ENCODE results near the gene ABCA2.

The ABCA2 gene

GRCh38 chr9:137008312-137008711 is 19.7 kb downstream of the ABCA2 start:
- no peak overlapping the region for H2AFZ ChIP-seq (ENCODE audit: low read length)
- H3F3A ChIP-seq (ENCODE audit: insufficient read depth, low read length), result no peaks in the 10 kb centered on the region
- no peaks in the 10 kb centered on the region for H3K36me3 ChIP-seq (ENCODE audit: insufficient read depth, low read length)
- no peaks in the 10 kb centered on the region for H3K4me1 ChIP-seq (ENCODE audit: insufficient read depth, low read length, severe bottlenecking)
- H3K9ac ChIP-seq (ENCODE audit: low read length), result no peak overlapping the region
- no peak overlapping the region for H3K4me3 ChIP-seq (ENCODE audit: low read depth, low read length, poor library complexity, severe bottlenecking)
- no peaks in the 10 kb centered on the region for H3K9me3 ChIP-seq (ENCODE audit: low read length)
- H3K79me2 ChIP-seq (ENCODE audit: insufficient read depth, low read length), result no peaks in the 10 kb centered on the region
- H3K27me3 ChIP-seq (ENCODE audit: insufficient read depth, low read length), result peaks cover 3% of the 10 kb centered on the region; the same call in 1 of the 2 replicates
- no peak overlapping the region for H3K27ac ChIP-seq (ENCODE audit: low read depth, low read length, poor library complexity, severe bottlenecking)
- no peaks in the 10 kb centered on the region for H3K9me2 ChIP-seq (ENCODE audit: low read depth, low read length)
- no peak overlapping the region for H3K4me2 ChIP-seq (ENCODE audit: low read length)
- TF ChIP-seq CTCF (IDR thresholded peaks at IDR 0.05; ENCODE audit: low read length), result no peak
- TF ChIP-seq EZH2 (IDR thresholded peaks at IDR 0.05; ENCODE audit: borderline replicate concordance, low read length), result no peak
- no peaks in the 10 kb centered on the region for H4K20me1 ChIP-seq (ENCODE audit: insufficient read depth, low read length)

- no peak overlapping the region for H2AFZ ChIP-seq (ENCODE audit: low read length)
- H3K9me3 ChIP-seq (ENCODE audit: low read length), result no peaks in the 10 kb centered on the region
- no peaks in the 10 kb centered on the region for H4K20me1 ChIP-seq (ENCODE audit: insufficient read depth, low read length)
- H3K79me2 ChIP-seq (ENCODE audit: insufficient read depth, low read length), result no peaks in the 10 kb centered on the region
- H3K4me3 ChIP-seq (ENCODE audit: low read depth, low read length, poor library complexity, severe bottlenecking), result no peak overlapping the region
- no peak overlapping the region for H3K9ac ChIP-seq (ENCODE audit: low read length)
- no peaks in the 10 kb centered on the region for H3K4me1 ChIP-seq (ENCODE audit: insufficient read depth, low read length, severe bottlenecking)
- H3K9me2 ChIP-seq (ENCODE audit: low read depth, low read length), result no peaks in the 10 kb centered on the region
- no peak for TF ChIP-seq EZH2 (IDR thresholded peaks at IDR 0.05; ENCODE audit: borderline replicate concordance, low read length)
- TF ChIP-seq CTCF (IDR thresholded peaks at IDR 0.05; ENCODE audit: low read length), result no peak
- no peaks in the 10 kb centered on the region for H3K36me3 ChIP-seq (ENCODE audit: insufficient read depth, low read length)
- no peak overlapping the region for H3K27ac ChIP-seq (ENCODE audit: low read depth, low read length, poor library complexity, severe bottlenecking)
- H3K27me3 ChIP-seq (ENCODE audit: insufficient read depth, low read length), result peaks cover 3% of the 10 kb centered on the region; the same call in 1 of the 2 replicates
- H3K4me2 ChIP-seq (ENCODE audit: low read length), result no peak overlapping the region
- no peaks in the 10 kb centered on the region for H3F3A ChIP-seq (ENCODE audit: insufficient read depth, low read length)
These were observed 20.2 kb downstream of the ABCA2 start for GRCh38 chr9:137007816-137008270.

GRCh38 chr9:137007108-137007815 is 20.8 kb downstream of the ABCA2 start:
- Histone ChIP-seq H3K36me3 (ENCODE audit: insufficient read depth, low read length) (no peaks in the 10 kb centered on the region), H3K27ac (ENCODE audit: low read depth, low read length, poor library complexity, severe bottlenecking) (no peak overlapping the region), H3K4me2 (ENCODE audit: low read length) (no peak overlapping the region), H3K27me3 (ENCODE audit: insufficient read depth, low read length) (peaks cover under 1% of the 10 kb centered on the region; the same call in 1 of the 2 replicates), H3K9me3 (ENCODE audit: low read length) (no peaks in the 10 kb centered on the region), H2AFZ (ENCODE audit: low read length) (no peak overlapping the region), H3K4me1 (ENCODE audit: insufficient read depth, low read length, severe bottlenecking) (no peaks in the 10 kb centered on the region), H3F3A (ENCODE audit: insufficient read depth, low read length) (no peaks in the 10 kb centered on the region), H4K20me1 (ENCODE audit: insufficient read depth, low read length) (no peaks in the 10 kb centered on the region), H3K9me2 (ENCODE audit: low read depth, low read length) (no peaks in the 10 kb centered on the region), H3K4me3 (ENCODE audit: low read depth, low read length, poor library complexity, severe bottlenecking) (no peak overlapping the region), H3K79me2 (ENCODE audit: insufficient read depth, low read length) (no peaks in the 10 kb centered on the region), H3K9ac (ENCODE audit: low read length) (no peak overlapping the region)
- TF ChIP-seq CTCF (IDR thresholded peaks at IDR 0.05; ENCODE audit: low read length) (no peak), EZH2 (IDR thresholded peaks at IDR 0.05; ENCODE audit: borderline replicate concordance, low read length) (no peak)
